ENCODE data around the gene PTH.

- TF ChIP-seq, protein P1, sequence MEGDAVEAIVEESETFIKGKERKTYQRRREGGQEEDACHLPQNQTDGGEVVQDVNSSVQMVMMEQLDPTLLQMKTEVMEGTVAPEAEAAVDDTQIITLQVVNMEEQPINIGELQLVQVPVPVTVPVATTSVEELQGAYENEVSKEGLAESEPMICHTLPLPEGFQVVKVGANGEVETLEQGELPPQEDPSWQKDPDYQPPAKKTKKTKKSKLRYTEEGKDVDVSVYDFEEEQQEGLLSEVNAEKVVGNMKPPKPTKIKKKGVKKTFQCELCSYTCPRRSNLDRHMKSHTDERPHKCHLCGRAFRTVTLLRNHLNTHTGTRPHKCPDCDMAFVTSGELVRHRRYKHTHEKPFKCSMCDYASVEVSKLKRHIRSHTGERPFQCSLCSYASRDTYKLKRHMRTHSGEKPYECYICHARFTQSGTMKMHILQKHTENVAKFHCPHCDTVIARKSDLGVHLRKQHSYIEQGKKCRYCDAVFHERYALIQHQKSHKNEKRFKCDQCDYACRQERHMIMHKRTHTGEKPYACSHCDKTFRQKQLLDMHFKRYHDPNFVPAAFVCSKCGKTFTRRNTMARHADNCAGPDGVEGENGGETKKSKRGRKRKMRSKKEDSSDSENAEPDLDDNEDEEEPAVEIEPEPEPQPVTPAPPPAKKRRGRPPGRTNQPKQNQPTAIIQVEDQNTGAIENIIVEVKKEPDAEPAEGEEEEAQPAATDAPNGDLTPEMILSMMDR (IDR thresholded peaks at IDR 0.05), result no peak
- no peak for TF ChIP-seq POLR2A (IDR thresholded peaks at IDR 0.05)
Measured at GRCh38 chr11:13462311-13462900, 33.4 kb downstream of the PTH start.
